Erythroblast (primary cell): ENCODE measurements around the gene WT1.

Source experiments
- DNase-seq, 2 experiments: peaks; one replicate each; lab custom pipeline; 2025; lab: John Stamatoyannopoulos, UW
- GATA1 ChIP-seq: IDR thresholded peaks from 2 replicates; pipeline ENCODE4 v1.6.1; 2011; ENCODE audit warnings: low read depth, mild to moderate bottlenecking, control low read depth, low read length, moderate library complexity
- POLR2A ChIP-seq: IDR thresholded peaks from 2 replicates; pipeline ENCODE4 v1.6.1; 2011; ENCODE audit warnings: mild to moderate bottlenecking, low read length

Gene WT1

GRCh38 chr11:32434356-32435151, 785 bp downstream of the WT1 start:
- peak in 1 of 2 experiments; percentile 33 for DNase-seq
- no peak for TF ChIP-seq POLR2A
- no peak for TF ChIP-seq GATA1

GRCh38 chr11:32433914-32434355, 1.4 kb downstream of the WT1 start:
- TF ChIP-seq POLR2A (no peak), GATA1 (no peak)
- peak; percentile 18 to 27 for DNase-seq

GRCh38 chr11:32433101-32433913, 2.0 kb downstream of the WT1 start:
- no peak for DNase-seq
- TF ChIP-seq POLR2A: no peak
- no peak for TF ChIP-seq GATA1

GRCh38 chr11:32432565-32432964, 2.8 kb downstream of the WT1 start:
- TF ChIP-seq GATA1 (no peak), POLR2A (no peak)

GRCh38 chr11:32430568-32431381, 4.6 kb downstream of the WT1 start:
- peak; percentile 34 to 48 for DNase-seq
- TF ChIP-seq POLR2A (no peak), GATA1 (no peak)

More at GRCh38 chr11:32432565-32432964, 2.8 kb downstream of the WT1 start:
- no peak for DNase-seq

DNA sequence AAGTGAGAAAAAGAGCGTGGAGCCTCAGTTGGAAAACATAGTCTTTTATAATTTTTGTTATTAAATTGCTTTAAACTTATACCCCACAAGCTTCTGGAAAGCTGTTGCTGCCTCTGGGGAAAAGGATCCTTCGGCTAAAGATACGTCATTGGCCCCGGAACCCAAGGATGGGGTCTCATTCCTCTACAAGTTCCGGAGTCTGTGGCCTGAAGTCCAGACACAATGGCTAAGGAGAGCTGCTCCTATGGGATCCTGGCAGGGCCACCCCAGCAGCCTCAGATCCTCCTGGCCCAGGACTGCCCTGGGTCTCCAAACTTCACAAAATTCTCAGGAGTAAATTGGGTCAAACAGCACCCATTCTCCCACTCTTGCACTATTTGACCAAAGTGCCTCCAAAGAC, 5.9 kb downstream of the WT1 start:
- no peak for TF ChIP-seq GATA1
- TF ChIP-seq POLR2A: no peak

DNA sequence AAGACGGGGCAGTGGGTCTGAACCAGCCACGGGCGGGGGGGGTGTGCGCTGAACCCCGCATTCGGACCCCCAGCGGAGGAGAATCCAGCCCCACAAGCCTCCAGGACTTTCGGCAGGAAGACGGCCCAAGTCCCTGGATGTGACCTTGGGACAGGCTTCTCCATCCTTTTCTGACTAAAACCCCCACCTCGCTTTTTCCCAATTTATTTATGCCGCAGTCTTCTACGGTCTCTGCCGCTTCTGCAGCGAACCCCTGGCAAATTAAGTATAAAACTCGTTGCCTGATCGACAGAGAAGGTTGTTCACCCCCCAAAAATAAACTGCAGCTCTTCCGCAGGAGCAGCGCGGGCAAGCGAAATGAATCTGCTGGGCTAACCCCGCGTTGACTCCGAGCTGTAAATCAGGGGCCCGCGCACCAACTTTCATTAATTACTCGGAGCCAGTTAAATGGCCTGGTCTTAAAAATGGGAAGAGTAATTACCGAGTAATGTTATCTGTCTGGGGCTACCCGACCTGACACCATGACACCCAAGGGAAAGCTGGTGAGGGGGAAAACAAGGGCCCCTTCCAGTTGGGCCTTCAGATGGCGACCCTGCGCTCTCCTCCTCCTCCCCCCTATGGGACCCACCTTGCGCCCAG, 6.6 kb downstream of the WT1 start:
- DNase-seq: no peak
- TF ChIP-seq POLR2A: no peak
- no peak for TF ChIP-seq GATA1

More for the DNA sequence above, 5.9 kb downstream of the WT1 start:
- DNase-seq: no peak

DNA sequence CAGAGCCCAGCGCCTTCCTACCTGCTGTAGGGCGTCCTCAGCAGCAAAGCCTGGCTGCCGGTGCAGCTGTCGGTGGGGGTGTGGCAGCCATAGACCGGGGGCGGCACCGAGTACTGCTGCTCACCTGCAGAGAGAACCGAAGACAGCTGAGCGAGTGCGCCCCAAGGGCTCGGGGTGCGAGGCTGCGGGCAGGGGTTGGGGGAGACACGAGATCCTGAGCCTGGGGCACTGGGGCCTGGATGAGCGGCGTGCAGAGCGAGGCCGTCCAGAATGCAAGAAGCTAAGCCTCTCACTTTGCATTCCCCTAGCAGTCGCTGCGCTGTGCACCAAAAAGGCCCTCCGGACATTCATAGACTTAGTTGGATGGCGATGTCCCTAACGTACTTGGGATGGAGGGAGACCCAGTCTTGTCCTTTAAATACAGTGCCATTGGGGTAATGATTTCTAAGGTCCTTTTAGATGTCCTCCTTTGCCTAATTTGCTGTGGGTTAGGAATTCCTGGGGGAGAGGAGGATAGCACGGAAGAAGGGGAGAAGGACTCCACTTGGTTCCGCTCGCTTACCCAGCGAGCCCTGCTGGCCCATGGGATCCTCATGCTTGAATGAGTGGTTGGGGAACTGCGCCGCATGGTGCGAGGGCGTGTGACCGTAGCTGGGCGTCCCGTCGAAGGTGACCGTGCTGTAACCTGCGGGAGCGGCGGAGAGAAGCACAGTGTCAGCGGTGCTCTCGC, 7.2 kb downstream of the WT1 start:
- DNase-seq: no peak
- TF ChIP-seq GATA1 (no peak), POLR2A (no peak)

- no peak for TF ChIP-seq GATA1
- TF ChIP-seq POLR2A: no peak
- no peak for DNase-seq
These were observed 7.8 kb downstream of the WT1 start for GRCh38 chr11:32427616-32427934.

- TF ChIP-seq POLR2A: no peak
- TF ChIP-seq GATA1: no peak
- DNase-seq: peak; percentile 42 to 46
These were observed 8.3 kb downstream of the WT1 start for GRCh38 chr11:32426819-32427615.

DNA sequence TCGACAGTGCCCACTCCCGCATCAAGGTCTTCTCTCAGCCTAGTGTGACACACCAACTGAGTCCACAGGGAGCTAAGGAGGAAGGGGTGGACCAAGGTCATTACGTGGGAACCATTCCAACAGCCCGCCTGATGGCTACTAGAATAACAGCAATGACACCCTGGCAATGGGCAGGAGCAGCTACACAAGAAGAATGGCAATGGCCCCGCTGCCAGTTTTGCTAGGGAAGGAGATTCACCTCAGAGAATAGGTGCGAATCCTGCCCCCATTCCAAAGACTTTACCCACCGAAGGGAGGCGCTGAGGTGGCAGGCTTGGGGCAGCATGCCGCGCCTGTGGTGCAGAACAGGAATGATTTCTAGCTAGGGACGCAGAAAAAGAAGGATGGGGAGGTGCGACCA, 9.1 kb downstream of the WT1 start:
- TF ChIP-seq GATA1: no peak
- TF ChIP-seq POLR2A: no peak
- no peak for DNase-seq

- TF ChIP-seq POLR2A (no peak), GATA1 (no peak)
- no peak for DNase-seq
These were observed 9.6 kb downstream of the WT1 start for GRCh38 chr11:32425761-32426160.
